Measurements from ENCODE around the gene JPH3.

GRCh38 chr16:87678618-87679017, 76.3 kb downstream of the JPH3 start:
- TF ChIP-seq POLR2A (IDR thresholded peaks at IDR 0.05) (no peak), CTCF (IDR thresholded peaks at IDR 0.05) (no peak)
